Measurements from ENCODE around the gene PTPN20.
A peak's percentile ranks its signal among the peaks of the same experiment; 100 is the strongest.

The PTPN20 gene

GRCh38 chr10:47035171-47035818 lies 124.1 kb downstream of the PTPN20 start:
- no peak for DNase-seq

GRCh38 chr10:47035819-47036337 lies 124.7 kb downstream of the PTPN20 start:
- DNase-seq: no peak

- DNase-seq: no peak
Observed at GRCh38 chr10:47036771-47037170, 125.5 kb downstream of the PTPN20 start.

- DNase-seq: no peak
Observed at GRCh38 chr10:47037654-47038425, 126.6 kb downstream of the PTPN20 start.

- DNase-seq: no peak
Observed at GRCh38 chr10:47038881-47039561, 127.8 kb downstream of the PTPN20 start.

GRCh38 chr10:47039562-47039913 lies 128.3 kb downstream of the PTPN20 start:
- DNase-seq: no peak

GRCh38 chr10:47040041-47040491 lies 128.8 kb downstream of the PTPN20 start:
- no peak for DNase-seq

GRCh38 chr10:47040681-47041080 lies 129.5 kb downstream of the PTPN20 start:
- no peak for DNase-seq

- DNase-seq: no peak
Observed at GRCh38 chr10:47041396-47042198, 130.4 kb downstream of the PTPN20 start.

GRCh38 chr10:47042199-47042473 lies 130.9 kb downstream of the PTPN20 start:
- no peak for DNase-seq

GRCh38 chr10:47042780-47043750 lies 131.8 kb downstream of the PTPN20 start:
- DNase-seq: no peak

GRCh38 chr10:47043928-47044538 lies 132.8 kb downstream of the PTPN20 start:
- no peak for DNase-seq

- DNase-seq: no peak
Observed at GRCh38 chr10:47044741-47045140, 133.5 kb downstream of the PTPN20 start.

- DNase-seq: no peak
Observed at GRCh38 chr10:47045331-47045861, 134.2 kb downstream of the PTPN20 start.

- no peak for DNase-seq
Observed at GRCh38 chr10:47046321-47047126, 135.3 kb downstream of the PTPN20 start.

GRCh38 chr10:47047127-47047504 lies 135.9 kb downstream of the PTPN20 start:
- no peak for DNase-seq

- DNase-seq: peak; percentile 83
Observed at GRCh38 chr10:47047577-47048525, 136.6 kb downstream of the PTPN20 start.

GRCh38 chr10:47048526-47048905 lies 137.3 kb downstream of the PTPN20 start:
- DNase-seq: no peak

Data from 8988T (cell line).